H1 (cell line): Measurements from ENCODE around the gene VPS13C. TPM values are rescaled to one million over a fixed set of nuclear protein-coding genes. Genes with fewer than 3 reads are reported as not detected.

Source experiments
- CTCF ChIA-PET: fragments of 300-600 bp; sonication (Branson Sonifier 250); formaldehyde crosslinking; loops from one replicate; lab custom pipeline; 2021; ENCODE audit not compliant: partially characterized antibody; lab: Charles Lee
- POLR2A ChIA-PET: fragments of 300-600 bp; sonication (Branson Sonifier 250); formaldehyde crosslinking; loops from one replicate; lab custom pipeline; 2021; ENCODE audit warnings: inconsistent platforms; ENCODE audit not compliant: partially characterized antibody; lab: Charles Lee
- DNase-seq, 2 experiments: peaks; one replicate each; pipeline versions ENCODE4 v3.0.0 to v3.0.0-alpha.2; 2010 to 2022; ENCODE audit warnings: low spot score in 2 of 2, low read depth in 1 of 2, mixed read lengths in 1 of 2
- FAIRE-seq: peaks from 2 replicates; lab custom pipeline; 2011; peaks lifted over from hg19 to GRCh38; lab: Jason Lieb, UNC
- H2AFZ ChIP-seq: 2 replicates; pipeline ENCODE4 v1.8.1; 2012; ENCODE audit warnings: low read length, inconsistent platforms
- H2AK5ac ChIP-seq: 2 replicates; pipeline ENCODE4 v1.6.1; 2013; ENCODE audit warnings: low read depth, low read length
- H2BK120ac ChIP-seq: replicated peaks from 2 replicates; pipeline ENCODE3; 2013; ENCODE audit warnings: low read depth, low read length, inconsistent platforms
- H2BK12ac ChIP-seq: 2 replicates; pipeline ENCODE4 v1.6.1; 2013; ENCODE audit warnings: low read depth, low read length
- H2BK15ac ChIP-seq: 2 replicates; pipeline ENCODE4 v1.6.1; 2013; ENCODE audit warnings: low read length
- H2BK20ac ChIP-seq: 2 replicates; pipeline ENCODE4 v1.6.1; 2013; ENCODE audit warnings: low read length
- H2BK5ac ChIP-seq: 2 replicates; pipeline ENCODE4 v1.6.1; 2013; ENCODE audit warnings: low read depth, low read length
- H3K14ac ChIP-seq: 2 replicates; pipeline ENCODE4 v1.6.1; 2013; ENCODE audit warnings: inconsistent platforms; ENCODE audit not compliant: insufficient read length
- H3K18ac ChIP-seq: 2 replicates; pipeline ENCODE4 v1.6.1; 2013; ENCODE audit warnings: low read length; ENCODE audit errors: extremely low read depth
- H3K23ac ChIP-seq: 2 replicates; pipeline ENCODE4 v1.6.1; 2013; ENCODE audit warnings: inconsistent platforms; ENCODE audit not compliant: insufficient read length
- H3K23me2 ChIP-seq: 2 replicates; pipeline ENCODE4 v1.6.1; 2013; ENCODE audit warnings: low read depth, low read length
- H3K27ac ChIP-seq: 2 replicates; pipeline ENCODE4 v1.6.1; 2011; ENCODE audit warnings: low read depth, low read length, inconsistent platforms
- H3K27me3 ChIP-seq, 4 experiments: replicated peaks in 1 of 4; 1 replicate in 1 of 4; 2 replicates in 3 of 4; pipeline versions ENCODE4 v1.6.1 to v1.8.1; 2011 to 2013; ENCODE audit warnings: low read length in 3 of 4, mild to moderate bottlenecking in 3 of 4, inconsistent platforms in 2 of 4, mixed read lengths in 2 of 4, moderate library complexity in 1 of 4; ENCODE audit not compliant: control insufficient read depth in 3 of 4, insufficient read depth in 3 of 4; ENCODE audit errors: extremely low read depth in 1 of 4
- H3K36me3 ChIP-seq, 4 experiments: 2 replicates each; pipeline versions ENCODE4 v1.6.1 to v1.8.1; 2011 to 2013; ENCODE audit warnings: mild to moderate bottlenecking in 4 of 4, low read length in 3 of 4, moderate library complexity in 2 of 4, control low read depth in 1 of 4, inconsistent platforms in 1 of 4; ENCODE audit not compliant: insufficient read depth in 4 of 4, control insufficient read depth in 2 of 4
- H3K4ac ChIP-seq: replicated peaks from 2 replicates; pipeline ENCODE3; 2013; ENCODE audit warnings: low read length, low read depth, mixed read lengths, inconsistent platforms; ENCODE audit not compliant: insufficient read length
- H3K4me1 ChIP-seq, 4 experiments: replicated peaks in 1 of 4; 1 replicate in 1 of 4; 2 replicates in 3 of 4; pipeline versions ENCODE4 v1.6.1 to v1.8.1; 2011 to 2013; ENCODE audit warnings: low read length in 3 of 4, inconsistent platforms in 2 of 4, mixed read lengths in 1 of 4; ENCODE audit not compliant: insufficient read depth in 4 of 4, control insufficient read depth in 3 of 4
- H3K4me2 ChIP-seq, 2 experiments: 2 replicates each; pipeline versions ENCODE4 v1.6.1 to v1.8.1; 2011 to 2013; ENCODE audit warnings: low read depth in 2 of 2, low read length in 2 of 2, control low read depth in 1 of 2, inconsistent platforms in 1 of 2, mild to moderate bottlenecking in 1 of 2; ENCODE audit not compliant: insufficient read depth in 1 of 2
- H3K4me3 ChIP-seq, 4 experiments: fragments of 200-600, 300-600 bp in 1 of 4; sonication (generic), shearing (Covaris generic), sonication (Bioruptor Twin) in 1 of 4; 2 replicates each; pipeline versions ENCODE4 v1.5.1 to v1.8.1; 2011 to 2016; ENCODE audit warnings: low read length in 4 of 4, low read depth in 3 of 4, control low read depth in 2 of 4, inconsistent platforms in 2 of 4, mild to moderate bottlenecking in 2 of 4, mixed read lengths in 1 of 4, moderate library complexity in 1 of 4; ENCODE audit not compliant: insufficient read depth in 2 of 4; ENCODE audit errors: extremely low read depth in 1 of 4
- H3K56ac ChIP-seq: replicated peaks from 2 replicates; pipeline ENCODE3; 2013; ENCODE audit warnings: low read depth, mild to moderate bottlenecking, mixed read lengths, low read length, inconsistent platforms; ENCODE audit not compliant: insufficient read length
- H3K79me1 ChIP-seq: 2 replicates; pipeline ENCODE4 v1.6.1; 2013; ENCODE audit warnings: low read depth, low read length, control low read depth
- H3K79me2 ChIP-seq, 2 experiments: 2 replicates each; pipeline versions ENCODE4 v1.6.1 to v1.8.1; 2012 to 2013; ENCODE audit warnings: low read length in 2 of 2, mild to moderate bottlenecking in 2 of 2, inconsistent platforms in 1 of 2; ENCODE audit not compliant: insufficient read depth in 2 of 2, control insufficient read depth in 1 of 2
- H3K9ac ChIP-seq, 4 experiments: replicated peaks in 1 of 4; 1 replicate in 1 of 4; 2 replicates in 3 of 4; pipeline versions ENCODE4 v1.6.1 to v1.8.1; 2011 to 2013; ENCODE audit warnings: low read depth in 3 of 4, low read length in 3 of 4, control low read depth in 2 of 4, mild to moderate bottlenecking in 2 of 4, moderate library complexity in 2 of 4, inconsistent platforms in 1 of 4; ENCODE audit errors: extremely low read depth in 1 of 4
- H3K9me3 ChIP-seq, 2 experiments: 2 replicates each; pipeline versions ENCODE4 v1.6.1 to v1.8.1; 2012 to 2013; ENCODE audit warnings: mild to moderate bottlenecking in 2 of 2, moderate library complexity in 2 of 2, control low read depth in 1 of 2, inconsistent platforms in 1 of 2, low read depth in 1 of 2, low read length in 1 of 2, mixed read lengths in 1 of 2; ENCODE audit not compliant: insufficient read depth in 2 of 2
- H4K20me1 ChIP-seq, 2 experiments: replicated peaks in 1 of 2; 2 replicates each; pipeline versions ENCODE3 to v1.8.1; 2011 to 2013; ENCODE audit warnings: inconsistent platforms in 2 of 2, low read length in 2 of 2, mild to moderate bottlenecking in 1 of 2; ENCODE audit not compliant: insufficient read depth in 2 of 2, control insufficient read depth in 1 of 2
- H4K5ac ChIP-seq: 2 replicates; pipeline ENCODE4 v1.6.1; 2013; ENCODE audit warnings: low read length, low read depth, mixed read lengths, inconsistent platforms; ENCODE audit not compliant: insufficient read length
- H4K8ac ChIP-seq: 2 replicates; pipeline ENCODE4 v1.8.0; 2013; ENCODE audit warnings: mild to moderate bottlenecking, moderate library complexity, low read length, inconsistent platforms; ENCODE audit not compliant: insufficient read depth; ENCODE audit errors: extremely low read depth
- H4K91ac ChIP-seq: replicated peaks from 2 replicates; pipeline ENCODE3; 2013; ENCODE audit warnings: low read length, mixed read lengths, inconsistent platforms; ENCODE audit not compliant: insufficient read length
- BCL11A ChIP-seq, 2 experiments: IDR thresholded peaks; one replicate each; pipeline ENCODE4 v1.6.1; 2011; ENCODE audit warnings: low read depth in 2 of 2, low read length in 2 of 2, mild to moderate bottlenecking in 2 of 2
- CBX5 ChIP-seq: fragments of 300-800, 300-1000 bp; sonication (generic); IDR thresholded peaks from 2 replicates; pipeline ENCODE4 v1.7.1; 2016; ENCODE audit warnings: antibody characterized with exemption, low read length, low read depth
- CHD2 ChIP-seq: IDR thresholded peaks from 2 replicates; pipeline ENCODE4 v1.6.1; 2012; ENCODE audit warnings: low read length, improper control_type of control experiment
- HDAC2 ChIP-seq, 2 experiments: fragments of 300-600 bp in 1 of 2; sonication (generic) in 1 of 2; IDR thresholded peaks; 2 replicates each; pipeline ENCODE4 v1.6.1; 2011 to 2012; ENCODE audit warnings: low read depth in 2 of 2, low read length in 2 of 2, mild to moderate bottlenecking in 2 of 2, moderate library complexity in 2 of 2, borderline replicate concordance in 1 of 2, inconsistent platforms in 1 of 2
- NRF1 ChIP-seq: IDR thresholded peaks from 2 replicates; pipeline ENCODE4 v1.6.1; 2011; ENCODE audit warnings: mild to moderate bottlenecking, low read depth, low read length, improper control_type of control experiment
- SRF ChIP-seq: IDR thresholded peaks from 2 replicates; pipeline ENCODE4 v1.6.1; 2011; ENCODE audit warnings: mild to moderate bottlenecking, low read depth, low read length, moderate library complexity
- WGBS, 2 experiments: shearing (Covaris generic) in 1 of 2; methylation state at CpG; one replicate each; pipeline versions ENCODE4 v1.1.6 to v1.1.7; 2013 to 2015; ENCODE audit warnings: low lambda C conversion rate in 2 of 2, mixed read lengths in 2 of 2, inconsistent platforms in 1 of 2, low coverage in 1 of 2, missing lambda C conversion rate in 1 of 2; ENCODE audit not compliant: insufficient replicate concordance in 2 of 2, insufficient coverage in 1 of 2, insufficient read length in 1 of 2; ENCODE audit errors: extremely low coverage in 1 of 2, missing lambda C conversion rate in 1 of 2; 5-methylcytosine and 5-hydroxymethylcytosine counted together
- polyA plus RNA-seq, 7 experiments: library from polyadenylated mRNA; depleted of rRNA in 3 of 7; stranded (reverse) in 5 of 7; unstranded in 2 of 7; fragments of >200 nt in 5 of 7; fragments of 200-250 nt in 2 of 7; gene quantifications; 1 replicate in 5 of 7; 2 replicates in 1 of 7; 4 replicates in 1 of 7; pipeline versions ENCODE4 v1.2.1 to v1.2.3, GENCODE V29; 2011 to 2013; ENCODE audit warnings: missing spikeins in 2 of 7, mixed read lengths in 2 of 7
- total RNA-seq: library from RNA; stranded (reverse); fragmentation: NEBNext Ultra II Directional; extraction: Animal tissue kit (Norgen Biotek cat#: 25700); gene quantifications from 2 replicates; pipeline ENCODE4 v1.2.1, GENCODE V29; 2021

The VPS13C gene
- total and polyA plus RNA-seq, 2 of the 8 experiments (the other 6 are each of a cell fraction or from before 2014, with no cell fraction given), result 4.8 to 18.8 TPM

GRCh38 chr15:61935493-61935892 is 124.8 kb downstream of the VPS13C start:
- WGBS, 2 experiments, result 90% methylated on average over 4 of the region's 4 CpGs; no CpG with 5 or more reads in 1 of the 2 experiments
- no peak overlapping the region for H2BK20ac ChIP-seq
- H2BK12ac ChIP-seq, result no peak overlapping the region
- H3K79me1 ChIP-seq, result no peaks in the 10 kb centered on the region
- H3K4me2 ChIP-seq, result no peak overlapping the region
- no peak overlapping the region for H3K4ac ChIP-seq
- no peak overlapping the region for H4K91ac ChIP-seq
- H3K9ac ChIP-seq, result no peak overlapping the region
- CTCF ChIA-PET, result interaction anchor here (0.7 kb wide), 1 partner anchor 208 kb away, joined by 3 read pairs; no protein-coding TSS in a partner anchor
- H4K8ac ChIP-seq, result no peak overlapping the region
- H4K20me1 ChIP-seq, result no peaks in the 10 kb centered on the region
- FAIRE-seq (no peak), DNase-seq (no peak)
- H3K79me2 ChIP-seq, result no peaks in the 10 kb centered on the region
- H2BK15ac ChIP-seq, result no peak overlapping the region
- no peak overlapping the region for H3K23ac ChIP-seq
- H3K14ac ChIP-seq, result no peak overlapping the region
- H3K56ac ChIP-seq, result no peak overlapping the region
- H3K9me3 ChIP-seq, result no peaks in the 10 kb centered on the region
- no peak overlapping the region for H2AFZ ChIP-seq
- H2BK5ac ChIP-seq, result no peak overlapping the region
- H3K36me3 ChIP-seq, result no peaks in the 10 kb centered on the region
- H3K4me1 ChIP-seq, result no peaks in the 10 kb centered on the region
- POLR2A ChIA-PET, result no interaction called here
- H4K5ac ChIP-seq, result no peak overlapping the region
- TF ChIP-seq CBX5 (no peak), HDAC2 (IDR thresholded peaks at IDR 0.05; ENCODE audit: borderline replicate concordance in 1 of 2, low read depth in 2 of 2, low read length in 2 of 2) (no peak), SRF (no peak), CHD2 (no peak), BCL11A (IDR thresholded peaks at IDR 0.05; ENCODE audit: low read depth in 2 of 2, low read length in 2 of 2) (no peak), NRF1 (no peak)
- no peak overlapping the region for H3K18ac ChIP-seq
- no peaks in the 10 kb centered on the region for H3K27me3 ChIP-seq
- H2AK5ac ChIP-seq, result no peak overlapping the region
- H3K27ac ChIP-seq, result no peak overlapping the region
- no peaks in the 10 kb centered on the region for H3K23me2 ChIP-seq
- H2BK120ac ChIP-seq, result no peak overlapping the region
- H3K4me3 ChIP-seq, result no peak overlapping the region
